ENCODE measurements around the gene UBAC2.

UBAC2 gene

GRCh38 chr13:99214731-99215130 lies 14.1 kb downstream of the UBAC2 start:
- Histone ChIP-seq H3K36me3 (ENCODE audit: control insufficient read depth, insufficient read depth, low read length) (peaks cover 19% of the 10 kb centered on the region), H3K4me1 (ENCODE audit: control insufficient read depth, insufficient read depth, low read length, poor library complexity, severe bottlenecking) (no peaks in the 10 kb centered on the region), H3K27ac (ENCODE audit: low read depth, low read length, severe bottlenecking) (no peak overlapping the region), H3K9me3 (ENCODE audit: control insufficient read depth, low read length) (no peaks in the 10 kb centered on the region), H3K4me3 (ENCODE audit: extremely low read depth, insufficient read depth, low read length, poor library complexity, severe bottlenecking) (no peak overlapping the region)
- WGBS, 2 experiments (ENCODE audit: insufficient coverage in 2 of 2), result 86% methylated on average over 1 of the region's 1 CpG; no CpG with 5 or more reads in 1 of the 2 experiments

DNA sequence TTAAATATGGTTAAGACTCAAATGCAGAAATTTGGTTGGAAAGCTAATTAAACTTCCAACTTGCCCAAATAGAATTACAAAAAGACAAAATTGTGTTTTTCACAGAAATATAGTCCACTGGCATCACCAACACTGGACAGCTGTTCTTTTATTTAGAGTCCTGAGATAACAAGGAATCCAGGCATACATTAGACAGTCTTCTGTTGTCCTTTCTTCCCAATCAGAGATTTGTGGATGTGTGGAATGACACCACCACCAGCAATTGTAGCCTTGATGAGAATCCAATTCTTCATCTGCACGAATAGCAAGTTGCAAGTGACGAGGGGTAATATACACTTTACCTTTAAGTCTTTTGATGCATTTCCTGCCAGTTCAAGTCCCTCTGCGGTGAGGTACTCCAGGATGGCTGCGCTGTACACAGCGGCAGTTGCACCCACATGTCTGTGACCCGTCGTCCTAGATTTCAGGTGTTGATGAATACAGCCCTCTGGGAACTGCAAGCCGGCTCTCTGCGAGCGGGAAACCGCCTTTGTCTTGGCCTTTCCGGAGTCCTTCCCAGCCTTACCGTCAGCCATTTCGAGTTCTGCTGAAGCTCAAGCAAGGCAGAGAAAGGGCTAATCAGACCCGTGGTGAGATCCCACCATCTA lies 14.7 kb downstream of the UBAC2 start:
- H3K9me3 ChIP-seq (ENCODE audit: control insufficient read depth, low read length), result no peaks in the 10 kb centered on the region
- no peak overlapping the region for H3K27ac ChIP-seq (ENCODE audit: low read depth, low read length, severe bottlenecking)
- 95% methylated on average over 13 to 14 of the region's 15 CpGs for WGBS, 2 experiments (ENCODE audit: insufficient coverage in 2 of 2)
- no peaks in the 10 kb centered on the region for H3K4me1 ChIP-seq (ENCODE audit: control insufficient read depth, insufficient read depth, low read length, poor library complexity, severe bottlenecking)
- H3K36me3 ChIP-seq (ENCODE audit: control insufficient read depth, insufficient read depth, low read length), result peaks cover 19% of the 10 kb centered on the region
- no peak overlapping the region for H3K4me3 ChIP-seq (ENCODE audit: extremely low read depth, insufficient read depth, low read length, poor library complexity, severe bottlenecking)

- no peaks in the 10 kb centered on the region for H3K9me3 ChIP-seq (ENCODE audit: control insufficient read depth, low read length)
- H3K36me3 ChIP-seq (ENCODE audit: control insufficient read depth, insufficient read depth, low read length), result peaks cover 23% of the 10 kb centered on the region
- WGBS, 2 experiments (ENCODE audit: insufficient coverage in 2 of 2), result 81 to 90% methylated on average over 12 to 13 of the region's 20 CpGs
- H3K4me3 ChIP-seq (ENCODE audit: extremely low read depth, insufficient read depth, low read length, poor library complexity, severe bottlenecking), result no peak overlapping the region
- no peaks in the 10 kb centered on the region for H3K4me1 ChIP-seq (ENCODE audit: control insufficient read depth, insufficient read depth, low read length, poor library complexity, severe bottlenecking)
- H3K27ac ChIP-seq (ENCODE audit: low read depth, low read length, severe bottlenecking), result no peak overlapping the region
Measured at GRCh38 chr13:99217461-99218110, 16.9 kb downstream of the UBAC2 start.

DNA sequence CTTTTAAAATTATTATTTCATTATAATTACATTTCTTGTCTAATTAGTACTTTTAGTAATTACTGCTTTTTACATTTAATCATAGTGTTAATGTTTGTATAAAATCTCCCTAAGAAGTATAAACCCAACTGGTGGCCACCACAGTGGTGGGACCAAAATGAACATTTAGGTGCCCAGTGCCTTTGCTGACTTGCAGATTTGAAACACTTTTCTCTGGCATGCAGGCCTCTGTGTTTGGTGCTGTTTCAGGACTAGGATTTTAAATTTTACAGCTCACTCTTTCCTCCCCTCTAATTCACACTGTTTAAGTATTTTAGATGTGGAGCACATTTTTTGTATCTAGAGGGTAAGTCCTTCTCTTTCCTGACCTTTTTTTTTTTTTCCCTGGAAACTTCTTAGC lies 17.5 kb downstream of the UBAC2 start:
- Histone ChIP-seq H3K36me3 (ENCODE audit: control insufficient read depth, insufficient read depth, low read length) (peaks cover 22% of the 10 kb centered on the region), H3K4me1 (ENCODE audit: control insufficient read depth, insufficient read depth, low read length, poor library complexity, severe bottlenecking) (no peaks in the 10 kb centered on the region), H3K4me3 (ENCODE audit: extremely low read depth, insufficient read depth, low read length, poor library complexity, severe bottlenecking) (no peak overlapping the region), H3K27ac (ENCODE audit: low read depth, low read length, severe bottlenecking) (no peak overlapping the region), H3K9me3 (ENCODE audit: control insufficient read depth, low read length) (no peaks in the 10 kb centered on the region)

- H3K4me3 ChIP-seq (ENCODE audit: extremely low read depth, insufficient read depth, low read length, poor library complexity, severe bottlenecking), result no peak overlapping the region
- 76 to 95% methylated on average over 4 to 5 of the region's 6 CpGs for WGBS, 2 experiments (ENCODE audit: insufficient coverage in 2 of 2)
- H3K4me1 ChIP-seq (ENCODE audit: control insufficient read depth, insufficient read depth, low read length, poor library complexity, severe bottlenecking), result no peaks in the 10 kb centered on the region
- peaks cover 20% of the 10 kb centered on the region for H3K36me3 ChIP-seq (ENCODE audit: control insufficient read depth, insufficient read depth, low read length)
- no peaks in the 10 kb centered on the region for H3K9me3 ChIP-seq (ENCODE audit: control insufficient read depth, low read length)
- H3K27ac ChIP-seq (ENCODE audit: low read depth, low read length, severe bottlenecking), result no peak overlapping the region
Measured at GRCh38 chr13:99218545-99218944, 17.9 kb downstream of the UBAC2 start.

DNA sequence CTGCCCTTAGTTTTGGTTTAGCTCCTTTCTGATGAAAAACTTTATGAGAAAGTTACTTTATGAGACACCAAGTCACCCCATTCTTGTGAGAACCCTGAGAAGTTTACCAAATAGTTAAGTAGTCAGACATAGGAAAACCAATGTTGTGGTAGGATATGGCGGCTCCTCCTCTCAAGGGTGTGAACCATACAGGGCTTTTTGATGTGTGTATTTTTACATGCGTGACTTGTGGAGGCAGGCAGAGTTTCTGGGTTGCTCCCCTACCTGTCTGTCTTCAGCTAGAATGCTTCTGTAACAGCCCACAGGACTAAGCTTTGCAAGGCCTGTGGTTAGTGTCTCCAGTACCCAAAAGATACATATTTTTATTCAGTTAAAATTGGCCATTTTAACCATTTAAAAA lies 18.3 kb downstream of the UBAC2 start:
- H3K9me3 ChIP-seq (ENCODE audit: control insufficient read depth, low read length), result no peaks in the 10 kb centered on the region
- 80 to 100% methylated on average over 1 of the region's 2 CpGs for WGBS, 2 experiments (ENCODE audit: insufficient coverage in 2 of 2)
- no peak overlapping the region for H3K4me3 ChIP-seq (ENCODE audit: extremely low read depth, insufficient read depth, low read length, poor library complexity, severe bottlenecking)
- peaks cover 20% of the 10 kb centered on the region for H3K36me3 ChIP-seq (ENCODE audit: control insufficient read depth, insufficient read depth, low read length)
- H3K4me1 ChIP-seq (ENCODE audit: control insufficient read depth, insufficient read depth, low read length, poor library complexity, severe bottlenecking), result no peaks in the 10 kb centered on the region
- no peak overlapping the region for H3K27ac ChIP-seq (ENCODE audit: low read depth, low read length, severe bottlenecking)

DNA sequence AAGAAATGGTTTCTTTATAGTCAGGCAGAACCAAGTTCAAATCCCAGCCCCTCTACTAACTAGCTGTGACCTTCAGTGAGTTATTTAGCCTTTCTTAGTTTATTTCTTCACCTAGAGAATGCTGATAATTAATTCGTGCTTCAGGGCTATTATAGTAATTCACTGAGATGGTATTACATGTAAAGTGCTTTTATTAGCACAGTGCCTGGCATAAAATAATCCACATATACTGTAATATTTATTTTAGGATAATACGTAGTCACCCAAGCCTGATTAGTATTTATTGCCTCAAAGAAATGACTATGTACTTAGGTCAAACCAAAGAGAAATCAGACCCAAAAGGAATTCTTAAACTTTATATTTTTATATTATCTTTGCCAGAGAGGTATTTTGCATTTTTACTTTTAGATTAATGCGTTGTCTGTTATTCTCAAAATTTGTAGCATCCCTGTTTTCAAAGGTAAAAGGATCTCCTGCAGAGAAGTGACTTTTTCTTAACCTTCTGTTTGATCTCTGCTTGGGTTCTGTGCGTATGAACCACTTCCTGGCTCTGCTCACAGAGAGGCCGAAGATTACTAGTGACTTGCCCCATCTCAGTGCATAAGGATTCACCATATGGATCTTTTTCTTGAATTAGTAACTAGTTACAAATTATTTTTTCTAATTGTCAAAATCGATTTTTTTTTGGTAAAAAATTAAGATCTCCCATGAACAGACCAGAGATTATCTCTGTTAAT lies 19.7 kb downstream of the UBAC2 start:
- Histone ChIP-seq H3K9me3 (ENCODE audit: control insufficient read depth, low read length) (no peaks in the 10 kb centered on the region), H3K36me3 (ENCODE audit: control insufficient read depth, insufficient read depth, low read length) (peaks cover 16% of the 10 kb centered on the region), H3K4me1 (ENCODE audit: control insufficient read depth, insufficient read depth, low read length, poor library complexity, severe bottlenecking) (no peaks in the 10 kb centered on the region), H3K27ac (ENCODE audit: low read depth, low read length, severe bottlenecking) (no peak overlapping the region), H3K4me3 (ENCODE audit: extremely low read depth, insufficient read depth, low read length, poor library complexity, severe bottlenecking) (no peak overlapping the region)
- 63 to 69% methylated on average over 1 to 2 of the region's 6 CpGs for WGBS, 2 experiments (ENCODE audit: insufficient coverage in 2 of 2)

GRCh38 chr13:99221567-99222239 lies 21.0 kb downstream of the UBAC2 start:
- H3K27ac ChIP-seq (ENCODE audit: low read depth, low read length, severe bottlenecking), result no peak overlapping the region
- no peaks in the 10 kb centered on the region for H3K9me3 ChIP-seq (ENCODE audit: control insufficient read depth, low read length)
- H3K4me3 ChIP-seq (ENCODE audit: extremely low read depth, insufficient read depth, low read length, poor library complexity, severe bottlenecking), result no peak overlapping the region
- H3K4me1 ChIP-seq (ENCODE audit: control insufficient read depth, insufficient read depth, low read length, poor library complexity, severe bottlenecking), result no peaks in the 10 kb centered on the region
- H3K36me3 ChIP-seq (ENCODE audit: control insufficient read depth, insufficient read depth, low read length), result peaks cover 13% of the 10 kb centered on the region
- 96 to 98% methylated on average over 2 to 5 of the region's 8 CpGs for WGBS, 2 experiments (ENCODE audit: insufficient coverage in 2 of 2)

GRCh38 chr13:99223587-99223986 lies 22.9 kb downstream of the UBAC2 start:
- H3K4me3 ChIP-seq (ENCODE audit: extremely low read depth, insufficient read depth, low read length, poor library complexity, severe bottlenecking), result no peak overlapping the region
- no peaks in the 10 kb centered on the region for H3K9me3 ChIP-seq (ENCODE audit: control insufficient read depth, low read length)
- 86% methylated on average over 1 of the region's 1 CpG; no CpG with 5 or more reads in 1 of the 2 experiments for WGBS, 2 experiments (ENCODE audit: insufficient coverage in 2 of 2)
- peaks cover 13% of the 10 kb centered on the region for H3K36me3 ChIP-seq (ENCODE audit: control insufficient read depth, insufficient read depth, low read length)
- H3K4me1 ChIP-seq (ENCODE audit: control insufficient read depth, insufficient read depth, low read length, poor library complexity, severe bottlenecking), result no peaks in the 10 kb centered on the region
- no peak overlapping the region for H3K27ac ChIP-seq (ENCODE audit: low read depth, low read length, severe bottlenecking)

- Histone ChIP-seq H3K4me3 (ENCODE audit: extremely low read depth, insufficient read depth, low read length, poor library complexity, severe bottlenecking) (no peak overlapping the region), H3K27ac (ENCODE audit: low read depth, low read length, severe bottlenecking) (no peak overlapping the region), H3K4me1 (ENCODE audit: control insufficient read depth, insufficient read depth, low read length, poor library complexity, severe bottlenecking) (no peaks in the 10 kb centered on the region), H3K9me3 (ENCODE audit: control insufficient read depth, low read length) (no peaks in the 10 kb centered on the region), H3K36me3 (ENCODE audit: control insufficient read depth, insufficient read depth, low read length) (peaks cover 13% of the 10 kb centered on the region)
- WGBS, 2 experiments (ENCODE audit: insufficient coverage in 2 of 2), result 92 to 93% methylated on average over 1 of the region's 2 CpGs
Measured at GRCh38 chr13:99224021-99224420, 23.4 kb downstream of the UBAC2 start.

All from mesodermal cell (in vitro differentiated cells).